Suprapubic skin (tissue), 4 donors: ENCODE data around the gene PLLP. TPM values are rescaled to one million over a fixed set of nuclear protein-coding genes. Genes with fewer than 3 reads are reported as not detected.
A peak's percentile ranks its signal among the peaks of the same experiment; 100 is the strongest.
"Not testable (repeated sequence)": the region's sequence is repeated elsewhere in the genome, so short reads cannot be mapped to it uniquely, and the experiment has no call there.

Experiments used
- DNase-seq, 2 donors: peaks; one replicate each; pipeline ENCODE4 v3.0.0-alpha.2; 2019; ENCODE audit warnings: low spot score in 2 of 2
- H3K27ac ChIP-seq: fragments of 200-600 bp; sonication (generic); one replicate; pipeline ENCODE4 v1.5.1; 2019
- H3K27me3 ChIP-seq: fragments of 200-600 bp; sonication (generic); one replicate; pipeline ENCODE4 v1.5.1; 2019
- H3K36me3 ChIP-seq: fragments of 200-600 bp; sonication (generic); one replicate; pipeline ENCODE4 v1.5.1; 2019
- H3K4me1 ChIP-seq: fragments of 200-600 bp; sonication (generic); one replicate; pipeline ENCODE4 v1.5.1; 2019
- H3K4me3 ChIP-seq: fragments of 200-600 bp; sonication (generic); one replicate; pipeline ENCODE4 v1.5.1; 2019; ENCODE audit warnings: mild to moderate bottlenecking
- H3K9me3 ChIP-seq: fragments of 200-600 bp; sonication (generic); one replicate; pipeline ENCODE4 v1.5.1; 2019
- EP300 ChIP-seq: sonication (generic); formaldehyde crosslinking; IDR thresholded peaks from one replicate; pipeline ENCODE4 v1.6.1; 2017; ENCODE audit warnings: antibody characterized with exemption
- POLR2A ChIP-seq, 2 donors: fragments of 450-650 bp; IDR thresholded peaks; one replicate each; pipeline ENCODE4 v1.6.1; 2017; ENCODE audit warnings: antibody characterized with exemption in 2 of 2, mild to moderate bottlenecking in 2 of 2, moderate library complexity in 2 of 2
- POLR2AphosphoS5 ChIP-seq, 3 donors: sonication (generic); formaldehyde crosslinking; IDR thresholded peaks; one replicate each; pipeline ENCODE4 v1.6.1; 2017; ENCODE audit warnings: antibody characterized with exemption in 3 of 3
- WGBS: methylation state at CpG from one replicate; pipeline ENCODE4 v1.1.5; 2018; 5-methylcytosine and 5-hydroxymethylcytosine counted together
- total RNA-seq, 4 donors: library from RNA; depleted of rRNA; stranded (reverse); fragments of >200 nt; gene quantifications; one replicate each; pipeline ENCODE4 v1.1.0, GENCODE V29; 2016
- TF ChIP-seq, protein P1 (sequence below), 2 donors: fragments of 200-600 bp in 1 of 2; fragments of 450-650 bp in 1 of 2; sonication (generic) in 1 of 2; IDR thresholded peaks; one replicate each; pipeline ENCODE4 v1.5.1; 2016 to 2019; ENCODE audit warnings: antibody characterized with exemption in 2 of 2, mild to moderate bottlenecking in 1 of 2, moderate library complexity in 1 of 2

PLLP gene
- total RNA-seq, 4 donors from 2014 or later: 34.7 to 215 (median 205) TPM

DNA sequence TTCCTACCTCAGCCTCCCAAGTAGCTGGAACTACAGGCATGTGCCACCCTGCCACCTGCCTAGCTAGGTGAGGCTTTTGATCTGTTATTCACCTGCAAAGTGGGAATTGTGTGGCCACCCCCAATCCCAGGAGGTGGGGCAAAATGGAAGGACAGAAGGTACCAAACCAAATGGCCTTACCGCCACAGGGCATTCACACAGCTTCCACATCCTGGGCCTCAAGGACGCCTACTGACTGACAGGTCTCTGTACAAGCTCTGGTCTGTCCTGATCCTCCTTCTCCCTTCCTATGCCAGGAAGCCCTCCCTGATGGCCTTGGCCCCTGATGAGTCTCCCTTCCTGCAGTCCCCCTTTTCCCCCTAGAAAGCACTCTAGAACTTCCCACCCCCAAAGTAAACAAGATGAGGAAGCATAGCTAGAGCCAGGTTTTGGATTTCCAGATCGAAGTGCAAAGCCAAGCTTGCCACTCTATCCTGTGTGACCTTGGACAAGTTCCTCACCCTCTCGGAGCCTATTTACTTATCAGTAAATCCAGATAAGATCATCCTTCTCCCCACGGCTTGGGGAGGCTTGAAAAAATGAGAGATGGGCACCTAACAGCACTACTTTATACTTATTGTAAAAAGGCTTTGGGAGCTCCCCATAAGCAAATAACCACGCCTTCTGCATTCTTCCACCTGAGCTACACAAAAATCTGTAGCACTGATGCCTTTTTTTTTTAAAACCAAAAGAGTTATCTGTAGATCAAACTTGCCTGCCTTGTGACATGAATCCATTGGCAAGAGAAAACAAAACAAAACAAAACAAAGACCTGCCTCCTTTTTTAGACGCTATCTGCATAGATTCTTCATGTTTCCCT is 4.5 kb downstream of the PLLP start:
- Histone ChIP-seq H3K4me1 (peaks cover 50% of the 10 kb centered on the region), H3K36me3 (no peaks in the 10 kb centered on the region), H3K4me3 (no peak overlapping the region), H3K9me3 (no peaks in the 10 kb centered on the region), H3K27ac (no peak overlapping the region), H3K27me3 (peaks cover 15% of the 10 kb centered on the region)
- no peak for TF ChIP-seq POLR2AphosphoS5 (IDR thresholded peaks at IDR 0.05)
- TF ChIP-seq POLR2A (IDR thresholded peaks at IDR 0.05): no peak
- TF ChIP-seq, protein P1, sequence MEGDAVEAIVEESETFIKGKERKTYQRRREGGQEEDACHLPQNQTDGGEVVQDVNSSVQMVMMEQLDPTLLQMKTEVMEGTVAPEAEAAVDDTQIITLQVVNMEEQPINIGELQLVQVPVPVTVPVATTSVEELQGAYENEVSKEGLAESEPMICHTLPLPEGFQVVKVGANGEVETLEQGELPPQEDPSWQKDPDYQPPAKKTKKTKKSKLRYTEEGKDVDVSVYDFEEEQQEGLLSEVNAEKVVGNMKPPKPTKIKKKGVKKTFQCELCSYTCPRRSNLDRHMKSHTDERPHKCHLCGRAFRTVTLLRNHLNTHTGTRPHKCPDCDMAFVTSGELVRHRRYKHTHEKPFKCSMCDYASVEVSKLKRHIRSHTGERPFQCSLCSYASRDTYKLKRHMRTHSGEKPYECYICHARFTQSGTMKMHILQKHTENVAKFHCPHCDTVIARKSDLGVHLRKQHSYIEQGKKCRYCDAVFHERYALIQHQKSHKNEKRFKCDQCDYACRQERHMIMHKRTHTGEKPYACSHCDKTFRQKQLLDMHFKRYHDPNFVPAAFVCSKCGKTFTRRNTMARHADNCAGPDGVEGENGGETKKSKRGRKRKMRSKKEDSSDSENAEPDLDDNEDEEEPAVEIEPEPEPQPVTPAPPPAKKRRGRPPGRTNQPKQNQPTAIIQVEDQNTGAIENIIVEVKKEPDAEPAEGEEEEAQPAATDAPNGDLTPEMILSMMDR (IDR thresholded peaks at IDR 0.05): no peak
- DNase-seq: no peak
- WGBS: 55% methylated on average over 7 of the region's 7 CpGs

DNA sequence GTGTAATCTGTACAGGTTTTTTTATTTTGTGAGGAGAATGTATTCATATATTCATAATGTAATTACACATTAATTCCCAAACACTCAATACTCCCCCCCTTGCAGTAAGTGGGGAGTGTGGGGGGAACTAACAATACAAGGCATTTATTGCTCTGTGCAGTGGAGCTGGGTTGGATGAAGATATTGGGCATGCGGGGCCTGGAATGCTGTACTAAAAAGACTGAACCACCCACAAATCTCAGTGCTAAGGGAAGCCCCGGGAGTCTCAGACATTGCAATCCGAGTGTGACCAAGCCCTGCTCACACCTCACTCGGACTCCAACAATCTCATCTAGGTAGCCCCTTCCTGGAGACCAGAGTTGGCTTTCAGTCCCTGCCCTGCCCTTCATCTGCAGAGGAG is 6.0 kb downstream of the PLLP start:
- TF ChIP-seq EP300 (no peak), POLR2A (IDR thresholded peaks at IDR 0.05) (no peak), POLR2AphosphoS5 (IDR thresholded peaks at IDR 0.05) (no peak)
- TF ChIP-seq, protein P1 (IDR thresholded peaks at IDR 0.05): no peak
- Histone ChIP-seq H3K27me3 (peaks cover 3% of the 10 kb centered on the region), H3K27ac (no peak overlapping the region), H3K36me3 (no peaks in the 10 kb centered on the region), H3K9me3 (no peaks in the 10 kb centered on the region), H3K4me3 (no peak overlapping the region), H3K4me1 (peaks cover 36% of the 10 kb centered on the region)
- WGBS: 69% methylated on average over 3 of the region's 4 CpGs
- no peak for DNase-seq

DNA sequence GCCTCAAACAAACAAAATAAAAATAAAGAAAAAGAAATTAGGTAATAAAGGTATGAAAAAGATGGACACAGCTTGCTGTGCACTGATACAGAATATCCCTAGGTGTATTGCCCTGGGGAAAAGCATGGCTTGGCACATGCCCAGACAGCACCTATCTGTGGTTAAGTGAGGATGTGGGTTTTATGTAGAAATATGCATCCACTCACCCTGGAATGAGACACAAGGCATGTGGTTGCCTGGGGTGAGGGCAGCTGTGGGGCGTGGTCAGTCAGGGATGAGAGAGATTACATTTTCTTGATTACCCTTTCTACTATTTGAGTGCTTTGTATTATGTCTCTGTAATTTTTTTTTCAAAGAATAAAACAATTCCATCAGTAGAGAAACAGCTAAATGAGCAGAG is 6.9 kb downstream of the PLLP start:
- Histone ChIP-seq H3K4me3 (no peak overlapping the region), H3K27ac (no peak overlapping the region), H3K36me3 (no peaks in the 10 kb centered on the region), H3K9me3 (no peaks in the 10 kb centered on the region), H3K4me1 (peaks cover 34% of the 10 kb centered on the region), H3K27me3 (no peaks in the 10 kb centered on the region)
- 43% methylated on average over 1 of the region's 1 CpG for WGBS
- TF ChIP-seq, protein P1 (IDR thresholded peaks at IDR 0.05): no peak
- TF ChIP-seq POLR2AphosphoS5 (IDR thresholded peaks at IDR 0.05): no peak
- peak in 1 of 2 donors; percentile 48 for DNase-seq

DNA sequence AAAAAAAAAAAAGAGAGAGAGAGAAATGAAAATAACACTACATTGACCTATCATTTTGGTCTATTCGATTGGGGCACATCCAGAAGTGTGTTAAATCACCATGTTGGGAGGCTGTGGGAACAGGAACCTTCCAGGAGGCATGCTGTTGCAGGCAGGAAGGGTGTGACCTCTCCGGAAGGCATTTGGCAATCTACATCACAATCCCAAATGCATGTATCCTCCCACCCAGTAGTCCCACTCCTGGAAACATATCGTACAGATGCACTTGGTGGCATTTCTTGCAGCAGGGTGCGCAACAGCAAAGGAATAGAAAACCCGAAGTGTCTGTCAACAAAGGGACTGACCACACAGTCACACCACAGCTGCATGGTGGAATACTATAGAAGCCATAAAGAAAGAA is 7.9 kb downstream of the PLLP start:
- Histone ChIP-seq H3K27me3 (no peaks in the 10 kb centered on the region), H3K27ac (peak overlapping the region; percentile 76), H3K4me1 (peaks cover 34% of the 10 kb centered on the region), H3K4me3 (no peak overlapping the region), H3K36me3 (no peaks in the 10 kb centered on the region), H3K9me3 (no peaks in the 10 kb centered on the region)
- DNase-seq: peak in 1 of 2 donors; percentile 44
- TF ChIP-seq POLR2AphosphoS5 (IDR thresholded peaks at IDR 0.05) (peak in 2 of 3 donors; percentile 52 to 73), POLR2A (IDR thresholded peaks at IDR 0.05) (no peak), EP300 (no peak)
- WGBS: 29% methylated on average over 5 of the region's 5 CpGs

DNA sequence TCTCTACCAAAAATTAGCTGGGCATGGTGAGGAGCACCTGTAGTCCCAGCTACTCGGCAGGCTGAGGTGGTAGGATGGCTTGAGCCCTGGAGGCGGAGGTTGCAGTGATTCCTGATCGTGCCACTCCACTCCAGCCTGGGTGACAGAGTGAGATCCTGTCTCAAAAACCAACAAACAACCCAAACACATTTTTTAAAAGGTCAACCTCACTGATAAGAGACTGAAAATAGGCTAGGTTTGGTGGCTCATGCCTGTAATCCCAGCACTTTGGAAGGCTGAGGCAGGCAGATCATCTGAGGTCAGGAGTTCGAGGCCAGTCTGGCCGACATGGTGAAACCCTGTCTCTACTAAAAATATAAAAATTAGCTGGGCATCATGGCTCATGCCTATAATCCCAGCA is 8.5 kb downstream of the PLLP start:
- not testable (repeated sequence) for DNase-seq, H3K4me3 ChIP-seq, H3K27me3 ChIP-seq, H3K36me3 ChIP-seq, H3K9me3 ChIP-seq
- 63% methylated on average over 5 of the region's 5 CpGs for WGBS
- Histone ChIP-seq H3K4me1 (peaks cover 34% of the 10 kb centered on the region), H3K27ac (peak overlapping the region; percentile 76)

DNA sequence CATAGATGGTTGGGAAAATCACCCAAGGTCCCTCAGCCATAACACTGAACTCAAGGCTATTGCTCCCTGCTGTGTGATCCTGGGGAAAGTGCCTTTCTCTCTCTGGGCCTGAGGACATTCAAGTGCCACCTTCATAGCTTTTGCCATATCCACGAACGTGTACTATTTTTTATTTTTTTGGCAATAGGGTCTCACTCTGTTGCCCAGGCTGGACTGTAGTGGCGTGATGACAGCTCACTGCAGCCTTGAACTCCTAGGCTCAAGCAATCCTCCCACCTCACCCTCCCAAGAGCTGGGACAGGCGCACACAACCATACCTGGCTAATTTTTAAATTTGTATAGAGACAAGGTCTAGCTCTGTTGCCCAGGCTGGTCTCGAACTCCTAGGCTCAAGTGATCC is 10.6 kb downstream of the PLLP start:
- H3K27me3 ChIP-seq: no peaks in the 10 kb centered on the region
- H3K36me3 ChIP-seq: no peaks in the 10 kb centered on the region
- no peaks in the 10 kb centered on the region for H3K9me3 ChIP-seq
- no peak overlapping the region for H3K4me3 ChIP-seq
- WGBS: 92% methylated on average over 5 of the region's 5 CpGs
- peaks cover 31% of the 10 kb centered on the region for H3K4me1 ChIP-seq
- TF ChIP-seq EP300: no peak
- H3K27ac ChIP-seq: no peak overlapping the region
- DNase-seq: no peak
